Skeletal muscle cell (primary cell): ENCODE data around the gene HDC.
A peak's percentile ranks its signal among the peaks of the same experiment; 100 is the strongest.

Source experiments
- DNase-seq: peaks from one replicate; pipeline ENCODE4 v3.0.0-alpha.2; 2010; ENCODE audit warnings: low read depth
- H3K4me3 ChIP-seq: 2 replicates; pipeline ENCODE4 v1.5.1; 2011; ENCODE audit warnings: low read depth, mild to moderate bottlenecking, control low read depth, low read length, moderate library complexity

The HDC gene

DNA sequence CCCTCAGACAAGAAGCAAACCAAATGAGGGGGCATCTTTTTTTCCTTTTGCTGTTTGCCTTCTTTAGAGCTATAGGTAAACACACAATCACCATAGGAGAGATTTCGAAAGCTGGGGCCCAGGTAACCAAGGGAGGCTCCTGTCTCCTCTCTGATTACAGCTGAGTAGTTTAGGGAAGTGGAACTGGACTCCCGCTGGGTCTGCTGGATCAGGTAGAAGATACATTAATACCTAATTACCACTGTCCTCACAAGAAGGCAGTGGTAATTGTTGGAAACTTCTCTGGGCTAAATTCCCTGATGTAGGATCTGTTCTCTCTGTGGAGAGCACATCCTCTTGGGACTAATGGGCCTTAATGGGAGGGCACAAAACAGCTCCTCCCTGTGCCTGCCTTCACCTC lies 32.7 kb downstream of the HDC start:
- no peak overlapping the region for H3K4me3 ChIP-seq
- DNase-seq: no peak

DNA sequence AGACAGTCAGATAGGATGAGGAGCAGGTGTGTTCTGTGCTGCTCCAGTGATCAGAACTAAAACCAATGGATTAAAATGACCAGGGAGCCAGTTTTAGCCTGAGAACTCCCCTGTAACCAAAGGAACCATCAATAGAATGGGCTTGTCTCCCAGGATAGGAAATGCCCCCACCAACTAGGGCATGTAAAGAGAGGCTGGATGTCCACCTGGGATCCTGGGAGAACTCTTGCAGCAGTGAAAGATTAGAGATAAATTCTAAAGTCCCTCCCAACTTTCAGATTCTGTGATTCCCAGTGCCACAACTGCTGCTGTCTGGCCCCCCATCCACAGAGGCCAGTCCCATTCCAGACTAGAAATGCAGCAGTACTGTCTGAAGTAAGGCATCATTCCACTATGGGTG lies 33.8 kb downstream of the HDC start:
- DNase-seq: no peak
- no peak overlapping the region for H3K4me3 ChIP-seq

DNA sequence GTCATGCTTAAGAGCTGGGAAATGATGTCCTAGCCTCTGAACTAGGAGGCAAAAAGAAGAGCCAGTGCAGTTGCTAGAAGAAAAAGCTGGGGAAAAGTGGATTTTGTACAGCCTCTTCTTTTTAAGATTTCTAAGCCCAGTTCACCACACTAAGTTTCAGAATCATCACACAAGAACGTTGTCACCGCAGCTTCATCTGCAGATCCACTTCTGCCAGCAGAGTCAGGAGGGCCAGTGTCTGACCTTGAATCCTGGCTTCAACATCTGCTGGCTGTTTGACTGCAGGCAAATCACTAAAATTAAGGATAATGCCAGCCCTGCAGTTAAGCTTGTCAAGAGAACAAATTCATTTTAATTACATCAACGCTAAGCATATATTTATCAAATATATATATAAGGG lies 36.2 kb downstream of the HDC start:
- no peak overlapping the region for H3K4me3 ChIP-seq
- DNase-seq: no peak

DNA sequence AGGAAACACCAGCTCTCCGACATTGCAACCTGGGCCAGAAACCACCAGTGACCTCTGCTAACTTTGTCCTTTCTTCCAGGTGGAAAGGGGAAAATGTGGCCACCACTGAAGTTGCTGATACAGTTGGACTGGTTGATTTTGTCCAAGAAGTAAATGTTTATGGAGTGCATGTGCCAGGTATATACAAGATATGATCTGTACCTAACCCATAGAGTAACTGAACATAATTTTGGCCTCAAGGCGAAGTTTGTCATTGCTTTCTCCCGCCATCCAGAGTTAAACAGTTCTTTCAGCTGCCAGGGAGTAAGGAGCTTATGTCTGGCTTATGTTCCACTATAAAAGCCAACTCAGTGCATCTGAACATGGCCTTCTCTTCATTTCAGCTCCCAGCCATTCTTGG lies 36.7 kb downstream of the HDC start:
- DNase-seq: no peak
- H3K4me3 ChIP-seq: no peak overlapping the region

DNA sequence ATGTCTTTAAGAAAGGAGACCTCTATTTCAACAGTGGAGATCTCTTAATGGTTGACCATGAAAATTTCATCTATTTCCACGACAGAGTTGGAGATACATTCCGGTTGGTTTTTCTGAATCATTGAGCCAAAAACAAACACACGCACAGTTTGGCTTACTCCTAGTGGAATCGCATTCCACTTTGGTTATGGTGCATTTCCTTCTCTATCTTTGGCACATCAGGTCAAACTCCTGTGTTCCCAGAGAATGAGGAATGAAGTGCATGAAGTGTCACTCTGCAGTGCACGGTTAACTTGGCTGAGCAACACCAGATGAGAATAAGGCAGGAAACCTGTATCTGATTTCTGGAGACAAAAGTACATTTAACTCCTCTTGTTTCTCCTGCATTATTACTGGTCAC lies 38.5 kb downstream of the HDC start:
- H3K4me3 ChIP-seq: no peak overlapping the region
- DNase-seq: peak; percentile 15

DNA sequence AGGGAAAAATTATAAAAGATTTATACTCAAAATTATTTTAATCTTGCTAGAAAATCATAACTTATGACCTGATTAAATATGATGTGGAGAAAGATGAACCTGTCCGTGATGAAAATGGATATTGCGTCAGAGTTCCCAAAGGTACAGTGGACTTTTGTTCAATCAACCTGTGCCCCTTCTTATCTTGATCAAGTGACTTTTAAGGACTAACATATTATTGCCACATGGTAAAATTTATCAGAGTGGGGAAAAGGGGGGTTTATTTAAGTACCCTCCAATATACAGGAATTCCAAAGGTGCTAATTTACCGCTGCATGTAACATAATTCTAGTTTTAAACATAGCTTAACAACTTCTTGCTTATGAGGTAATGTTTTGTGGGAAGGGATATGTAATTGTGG lies 39.6 kb downstream of the HDC start:
- H3K4me3 ChIP-seq: no peak overlapping the region
- no peak for DNase-seq

DNA sequence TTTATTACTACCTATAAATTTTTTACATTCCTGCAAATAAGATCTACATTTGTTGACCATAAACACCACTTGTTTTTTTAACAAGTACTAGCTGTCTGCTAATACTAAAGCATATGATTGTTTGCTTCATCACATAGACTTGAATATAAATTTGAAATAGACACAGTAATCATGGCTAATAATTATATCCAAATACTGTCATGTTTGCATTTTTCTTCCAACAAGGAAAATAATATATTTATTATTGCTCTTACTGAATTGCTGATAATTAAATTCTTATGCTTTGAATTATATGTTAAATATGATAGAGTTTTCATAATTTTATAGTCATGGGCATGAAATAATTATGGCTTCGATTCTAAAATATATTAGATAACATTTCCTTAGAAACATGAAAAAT lies 40.5 kb downstream of the HDC start:
- no peak overlapping the region for H3K4me3 ChIP-seq
- no peak for DNase-seq

DNA sequence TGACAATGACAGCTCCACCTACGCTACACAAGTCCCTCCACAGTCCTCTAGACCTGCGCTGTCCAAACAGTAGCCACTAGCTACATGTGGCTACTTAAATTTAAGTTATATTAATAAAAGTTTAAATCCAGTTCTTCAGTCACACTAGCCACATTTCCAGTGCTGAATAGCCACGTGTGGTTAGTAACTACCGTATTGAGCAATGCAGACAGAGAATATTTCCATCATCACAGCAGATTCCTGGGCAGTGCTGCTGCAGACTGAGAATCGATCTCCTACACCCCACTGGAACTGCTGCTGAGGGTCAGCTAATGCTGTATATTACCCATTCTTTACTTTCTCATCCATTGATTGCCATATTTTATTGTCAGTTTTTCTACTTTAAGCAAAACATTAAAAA lies 40.9 kb downstream of the HDC start:
- H3K4me3 ChIP-seq: no peak overlapping the region
- DNase-seq: no peak

DNA sequence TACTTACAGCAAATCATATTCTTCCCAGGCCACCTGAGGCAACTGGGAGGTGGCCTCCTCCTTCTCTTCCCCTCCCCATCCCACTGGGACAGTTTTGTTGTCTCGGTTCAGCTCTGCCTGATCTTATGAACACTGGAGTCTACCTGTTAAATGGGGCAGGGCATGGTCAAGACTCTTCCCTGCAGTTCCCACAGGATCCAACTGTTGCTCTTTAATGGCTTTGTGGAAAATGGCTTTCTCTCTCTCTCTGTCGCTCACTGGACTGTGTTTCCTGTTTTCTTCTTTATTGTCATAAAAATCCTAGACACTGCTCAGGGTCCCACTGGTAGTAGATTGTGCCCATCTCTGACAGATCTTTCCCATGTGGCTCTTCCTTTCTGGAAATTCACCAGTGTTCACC lies 43.3 kb downstream of the HDC start:
- no peak overlapping the region for H3K4me3 ChIP-seq
- DNase-seq: no peak

DNA sequence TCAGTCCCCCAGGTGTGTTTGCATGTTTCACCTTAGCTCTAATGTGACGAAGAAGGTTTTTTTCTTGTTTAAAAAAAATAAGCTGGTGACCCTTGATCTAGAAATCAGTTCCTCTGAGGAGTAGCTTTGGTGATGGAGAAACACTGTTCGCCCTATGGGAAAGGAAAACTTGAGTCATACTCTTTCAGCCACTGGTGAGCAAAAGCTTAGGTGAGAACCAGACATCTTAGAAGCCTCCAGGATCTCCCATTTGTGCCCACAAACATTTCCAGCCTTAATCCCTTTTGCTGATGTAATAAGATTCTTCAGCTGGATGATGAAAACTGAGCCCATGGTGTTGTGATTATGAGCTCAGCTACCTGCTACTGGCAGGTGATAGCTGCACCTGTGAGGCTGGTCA lies 45.7 kb downstream of the HDC start:
- H3K4me3 ChIP-seq: no peak overlapping the region
- no peak for DNase-seq

DNA sequence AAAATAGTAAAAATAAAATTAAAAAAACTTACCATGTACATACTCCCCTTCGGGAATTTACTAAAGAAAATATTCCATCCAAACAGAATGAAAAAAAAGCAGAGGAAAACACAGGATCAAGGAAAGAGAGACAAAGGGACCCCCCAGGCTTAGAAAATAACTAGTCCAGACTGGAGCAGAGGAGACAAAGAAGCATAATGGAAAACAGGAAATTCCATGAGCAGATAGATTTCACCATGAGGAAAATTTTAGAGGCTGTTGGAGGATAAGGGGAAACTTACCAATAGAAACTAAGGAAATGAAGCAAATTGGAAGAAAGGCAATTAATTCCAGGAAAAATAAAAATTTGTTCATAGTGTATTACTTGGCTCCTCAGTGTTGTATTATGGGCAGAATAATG lies 46.8 kb downstream of the HDC start:
- H3K4me3 ChIP-seq: no peak overlapping the region
- DNase-seq: no peak

DNA sequence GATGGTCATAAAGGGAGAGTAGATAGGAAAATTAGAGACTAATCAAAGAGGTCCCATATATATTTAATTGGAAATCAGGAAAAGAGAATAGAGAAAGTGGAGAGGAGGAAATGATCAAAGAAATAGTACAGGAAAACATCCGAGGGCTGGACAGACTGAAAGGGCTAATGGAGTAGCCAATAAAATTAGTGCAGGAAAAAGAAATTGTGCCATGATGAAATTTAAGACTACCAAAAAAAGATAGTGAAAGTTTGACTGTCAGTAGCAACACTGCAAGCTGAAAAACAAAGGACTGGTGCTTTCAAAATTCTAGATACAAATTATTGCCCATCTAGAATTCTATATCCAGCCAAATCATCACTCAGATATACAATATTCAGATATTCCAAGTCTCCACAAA lies 47.2 kb downstream of the HDC start:
- H3K4me3 ChIP-seq: no peak overlapping the region
- no peak for DNase-seq

DNA sequence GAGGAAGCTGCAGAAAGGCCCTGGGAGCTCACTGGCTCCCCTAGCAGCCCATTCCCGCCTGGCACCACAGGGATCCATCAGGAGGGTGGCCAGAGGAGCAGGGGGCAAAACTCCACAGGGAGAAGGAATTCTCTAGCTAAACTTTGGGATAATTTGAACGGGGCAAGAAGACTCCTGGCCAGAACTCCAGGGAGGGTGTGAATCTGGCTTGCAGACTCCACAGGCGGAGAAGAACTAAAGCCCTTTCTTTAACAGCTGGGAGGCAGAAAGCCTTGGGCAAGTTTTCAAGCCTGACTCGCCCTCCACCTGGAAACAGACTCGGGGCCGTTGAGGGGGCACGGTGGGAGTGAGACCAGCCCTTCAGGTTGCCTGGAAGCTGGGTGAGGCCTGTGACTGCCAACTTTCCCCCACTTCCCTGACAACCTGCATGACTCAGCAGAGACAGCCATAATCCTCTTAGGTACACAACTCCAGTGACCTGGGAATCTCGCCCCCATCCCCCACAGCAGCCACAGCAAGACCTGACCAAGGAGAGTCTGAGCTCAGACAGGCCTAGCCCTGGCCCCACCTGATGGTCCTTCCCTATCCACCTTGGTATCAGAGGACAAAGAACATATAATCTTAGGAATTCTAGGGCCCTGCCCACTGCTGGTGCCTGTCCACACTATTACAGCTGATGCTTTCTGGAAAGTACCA lies 54.9 kb downstream of the HDC start:
- no peak for DNase-seq

DNA sequence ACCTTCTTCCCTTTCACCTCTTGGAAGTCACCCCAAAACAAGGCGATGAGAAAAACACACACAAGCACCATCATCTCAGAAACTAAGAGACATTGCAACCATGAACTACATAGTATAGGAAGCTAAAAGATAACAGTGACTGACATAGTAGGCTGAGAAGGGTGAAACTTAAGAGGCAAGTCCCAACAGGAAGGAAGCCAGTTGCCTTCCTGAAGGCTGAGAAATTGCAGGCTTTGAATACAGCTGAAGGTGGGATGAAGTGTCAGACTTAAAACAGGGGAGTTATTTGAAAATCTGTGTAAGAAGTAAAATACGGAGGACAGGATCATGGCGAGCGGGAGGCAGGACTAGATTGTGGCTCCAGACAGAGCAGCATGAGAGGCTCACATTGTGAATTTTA lies 55.7 kb downstream of the HDC start:
- no peak overlapping the region for H3K4me3 ChIP-seq
- DNase-seq: no peak

More for the DNA sequence above, 54.9 kb downstream of the HDC start:
- H3K4me3 ChIP-seq: no peak overlapping the region

DNA sequence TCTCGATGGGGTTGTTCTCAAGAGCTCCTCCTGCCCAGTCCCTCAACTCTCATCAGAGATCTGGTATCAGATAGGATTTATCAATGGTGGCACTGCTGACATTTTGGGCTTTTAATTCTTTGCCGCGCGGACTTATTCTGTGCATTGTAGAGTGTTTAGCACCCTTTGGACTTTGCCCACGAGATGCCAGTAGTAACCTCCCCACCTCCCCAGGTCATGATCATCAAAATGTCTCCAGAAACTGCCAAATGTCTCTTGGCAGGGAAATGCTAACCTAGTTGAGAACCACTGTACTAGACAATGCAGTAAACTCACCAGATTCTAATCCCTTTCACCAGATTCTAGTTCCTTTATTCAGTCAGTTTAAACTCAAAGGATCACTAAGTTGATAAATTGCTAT lies 59.5 kb downstream of the HDC start:
- H3K4me3 ChIP-seq: no peak overlapping the region
- DNase-seq: no peak

DNA sequence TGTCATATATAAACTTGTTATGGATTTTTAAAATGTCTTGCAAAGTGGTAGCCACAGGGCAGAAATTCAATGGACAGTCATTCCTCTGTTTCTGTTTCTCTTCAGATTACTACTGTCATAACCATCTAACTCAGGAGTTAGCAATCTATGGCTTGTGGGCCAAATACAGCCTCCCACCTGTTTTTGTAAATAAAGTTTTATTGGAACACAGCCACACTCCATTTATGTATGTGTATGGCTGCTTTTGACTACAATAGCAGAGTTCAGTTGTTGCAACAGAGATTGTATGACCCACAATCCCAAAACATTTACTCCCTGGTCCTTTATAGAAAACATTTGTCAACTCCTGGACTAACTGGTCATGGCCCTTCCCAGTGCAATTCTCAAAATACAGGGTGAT lies 63.5 kb downstream of the HDC start:
- no peak overlapping the region for H3K4me3 ChIP-seq
- DNase-seq: no peak

DNA sequence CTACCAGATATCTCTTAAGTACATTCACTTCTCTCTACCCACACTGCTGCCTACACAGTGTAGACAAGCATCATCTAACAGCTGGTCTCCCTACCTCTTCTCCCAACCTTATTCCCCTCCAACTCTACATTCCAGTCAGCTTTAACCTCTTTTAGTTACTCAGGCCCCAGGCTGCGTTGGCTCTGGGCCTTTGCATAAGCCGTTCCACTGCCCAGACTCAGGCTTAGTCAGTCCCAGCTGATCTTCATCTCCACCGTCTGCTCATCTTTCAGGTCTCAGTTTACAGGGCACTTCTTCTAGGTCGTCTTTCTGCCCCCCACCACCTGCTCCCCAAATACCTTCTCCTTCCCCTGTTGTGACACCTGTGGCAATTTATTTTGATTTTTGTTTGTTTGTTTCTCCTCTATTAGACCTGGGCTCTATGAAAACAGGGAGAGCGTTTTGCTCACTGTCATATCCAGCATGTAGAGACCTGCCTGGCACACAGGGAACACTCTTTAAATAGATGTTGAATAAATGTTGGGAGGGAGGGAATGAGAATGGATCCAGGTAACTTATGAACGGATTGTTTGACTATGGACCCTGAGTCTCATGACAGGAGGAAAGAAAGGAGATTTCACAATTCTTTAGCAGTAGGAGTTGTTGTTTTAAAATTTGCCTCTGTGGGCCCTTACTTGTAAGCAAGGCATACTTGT lies 72.5 kb downstream of the HDC start:
- H3K4me3 ChIP-seq: no peak overlapping the region
- DNase-seq: no peak

DNA sequence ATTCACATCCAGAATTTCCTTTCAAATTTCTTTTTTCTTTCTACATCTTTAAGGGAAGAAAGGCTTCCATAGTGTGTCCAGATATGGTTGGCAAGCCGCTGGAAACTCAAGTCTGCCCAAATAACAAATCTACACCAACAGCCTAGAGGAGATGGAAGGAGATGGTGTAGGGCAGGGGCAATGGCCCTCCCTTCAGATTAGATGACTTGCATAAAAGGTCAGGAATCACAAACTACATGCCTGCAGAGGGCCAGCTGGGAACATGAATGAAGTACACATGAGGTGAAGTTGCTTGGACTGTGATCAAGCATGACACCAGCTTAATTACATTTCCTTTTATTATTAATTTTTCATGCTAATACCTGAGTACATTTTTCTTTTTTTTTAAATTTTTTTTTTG lies 73.4 kb downstream of the HDC start:
- H3K4me3 ChIP-seq: no peak overlapping the region
- DNase-seq: no peak
